Subcutaneous adipose tissue (tissue), 4 donors: ENCODE data around the gene RIGI. TPM values are rescaled to one million over a fixed set of nuclear protein-coding genes. Genes with fewer than 3 reads are reported as not detected.

Experiments used
- total RNA-seq, 4 donors: library from RNA; depleted of rRNA; stranded (reverse); fragments of >200 nt; gene quantifications; one replicate each; pipeline ENCODE4 v1.1.0, GENCODE V29; 2016
- TF ChIP-seq, protein P1 (sequence below): fragments of 450-650 bp; IDR thresholded peaks from one replicate; pipeline ENCODE4 v1.5.1; 2016; ENCODE audit warnings: low read depth, mild to moderate bottlenecking, control low read depth, antibody characterized with exemption, moderate library complexity

The RIGI gene
- total RNA-seq, 4 donors from 2014 or later: 8.6 to 19.4 (median 8.9) TPM

DNA sequence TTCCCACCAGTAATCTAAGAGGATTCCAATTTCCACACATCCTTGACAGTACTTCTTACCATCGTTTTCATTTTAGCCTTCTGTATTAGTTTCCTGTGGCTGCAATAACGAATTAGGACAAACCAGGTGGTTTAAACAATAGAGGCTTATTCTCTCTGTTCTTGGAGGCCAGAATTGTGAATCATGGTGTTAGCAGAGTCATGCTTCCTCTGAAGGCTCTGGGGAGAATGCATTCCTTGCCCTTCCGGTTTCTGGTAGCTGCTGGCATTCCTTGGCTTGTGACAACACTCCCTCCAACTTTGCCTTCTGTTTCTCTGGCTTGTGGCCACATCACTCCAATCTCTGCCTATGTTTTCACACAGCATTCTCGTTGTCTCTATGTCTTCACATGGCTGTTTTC is 23.5 kb downstream of the RIGI start:
- TF ChIP-seq, protein P1, sequence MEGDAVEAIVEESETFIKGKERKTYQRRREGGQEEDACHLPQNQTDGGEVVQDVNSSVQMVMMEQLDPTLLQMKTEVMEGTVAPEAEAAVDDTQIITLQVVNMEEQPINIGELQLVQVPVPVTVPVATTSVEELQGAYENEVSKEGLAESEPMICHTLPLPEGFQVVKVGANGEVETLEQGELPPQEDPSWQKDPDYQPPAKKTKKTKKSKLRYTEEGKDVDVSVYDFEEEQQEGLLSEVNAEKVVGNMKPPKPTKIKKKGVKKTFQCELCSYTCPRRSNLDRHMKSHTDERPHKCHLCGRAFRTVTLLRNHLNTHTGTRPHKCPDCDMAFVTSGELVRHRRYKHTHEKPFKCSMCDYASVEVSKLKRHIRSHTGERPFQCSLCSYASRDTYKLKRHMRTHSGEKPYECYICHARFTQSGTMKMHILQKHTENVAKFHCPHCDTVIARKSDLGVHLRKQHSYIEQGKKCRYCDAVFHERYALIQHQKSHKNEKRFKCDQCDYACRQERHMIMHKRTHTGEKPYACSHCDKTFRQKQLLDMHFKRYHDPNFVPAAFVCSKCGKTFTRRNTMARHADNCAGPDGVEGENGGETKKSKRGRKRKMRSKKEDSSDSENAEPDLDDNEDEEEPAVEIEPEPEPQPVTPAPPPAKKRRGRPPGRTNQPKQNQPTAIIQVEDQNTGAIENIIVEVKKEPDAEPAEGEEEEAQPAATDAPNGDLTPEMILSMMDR: no peak

DNA sequence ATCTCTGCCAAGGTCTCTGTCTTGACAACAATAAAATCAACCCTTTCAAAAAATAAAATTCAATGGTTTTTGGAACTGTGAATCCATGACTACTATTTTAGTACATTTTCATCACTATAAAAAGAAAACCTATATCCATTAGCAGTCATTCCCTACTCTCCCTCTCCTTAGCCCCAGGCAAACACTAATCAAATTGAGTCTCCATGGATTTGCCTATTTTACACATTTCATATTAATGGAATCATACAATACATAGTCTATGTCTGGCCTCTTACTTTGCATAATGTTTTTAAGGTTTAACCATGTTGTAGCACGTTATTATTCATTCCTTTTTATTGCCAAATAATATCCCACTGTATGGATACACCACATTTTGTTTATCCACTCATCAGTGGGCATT is 24.1 kb downstream of the RIGI start:
- TF ChIP-seq, protein P1: no peak

DNA sequence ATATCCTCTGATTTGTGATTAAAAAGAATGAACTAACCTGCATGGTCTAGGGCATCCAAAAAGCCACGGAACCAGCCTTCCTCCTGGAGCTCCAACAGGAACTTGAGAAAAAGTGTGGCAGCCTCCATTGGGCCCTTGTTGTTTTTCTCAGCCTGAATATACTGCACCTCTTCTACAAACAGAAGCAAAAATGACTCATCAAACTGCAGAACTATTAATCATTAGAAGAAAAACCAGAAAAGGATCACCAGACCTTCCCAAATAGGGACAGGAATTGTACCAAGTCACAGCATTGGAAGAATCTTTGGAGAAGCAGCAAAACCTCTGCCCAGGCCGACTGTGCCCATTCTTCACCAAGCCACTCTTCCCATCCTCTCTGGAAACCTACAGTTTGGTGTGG is 25.2 kb downstream of the RIGI start:
- TF ChIP-seq, protein P1: no peak

DNA sequence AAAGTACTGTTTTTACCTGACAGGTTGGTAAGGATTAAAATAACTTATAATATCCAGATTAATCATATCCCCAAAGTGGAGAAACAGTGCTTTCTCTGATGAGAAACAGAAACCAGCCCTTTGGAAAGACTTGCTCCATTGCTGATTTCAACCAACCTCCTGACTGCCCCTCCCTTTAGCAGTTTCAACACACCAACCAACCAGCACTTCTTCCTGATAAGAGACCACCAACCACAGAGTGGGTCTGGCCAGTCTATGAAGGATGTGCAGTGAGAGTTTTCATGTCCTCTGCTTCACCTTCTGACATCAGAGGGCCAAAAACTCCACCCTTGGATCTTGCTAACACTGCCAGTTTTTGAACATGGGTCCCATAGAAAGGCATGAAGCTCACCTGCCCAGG is 28.1 kb downstream of the RIGI start:
- TF ChIP-seq, protein P1: no peak

DNA sequence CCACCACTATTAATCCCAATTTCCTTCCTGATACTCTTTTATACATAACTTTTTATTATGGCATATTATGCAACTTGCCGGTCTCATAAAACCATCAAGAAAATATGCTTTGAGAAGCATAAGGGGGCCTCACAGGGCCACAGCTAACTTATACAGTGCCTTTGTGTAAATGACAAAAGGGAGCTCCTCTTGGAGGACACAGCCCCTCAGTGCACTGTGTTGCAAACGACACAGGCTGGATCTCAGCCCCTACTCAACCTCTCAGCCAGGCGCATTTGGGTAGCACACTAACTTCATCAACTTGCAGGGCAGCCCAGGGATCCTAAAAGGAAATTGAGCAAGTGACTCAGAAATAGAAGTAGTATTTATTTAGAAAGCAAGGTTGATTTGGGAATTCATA is 35.4 kb downstream of the RIGI start:
- TF ChIP-seq, protein P1: no peak

DNA sequence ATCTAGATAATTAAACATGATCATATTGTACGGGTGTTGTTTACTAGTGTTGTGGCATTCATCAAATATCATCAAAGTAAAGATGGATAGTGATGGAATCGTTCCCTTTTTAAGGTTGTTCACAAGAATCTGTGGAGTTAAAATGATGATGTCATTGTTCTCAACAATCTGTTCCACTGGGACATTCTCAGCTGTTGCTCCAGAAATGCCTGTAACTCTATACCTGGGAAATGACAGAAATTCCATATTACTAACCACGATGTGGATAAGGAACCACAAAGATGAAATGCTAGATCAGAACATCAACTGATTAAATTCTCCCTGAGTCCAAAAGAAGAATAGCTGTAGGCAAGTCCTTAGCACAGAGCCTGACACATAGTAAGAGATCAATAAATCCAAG is 38.0 kb downstream of the RIGI start:
- TF ChIP-seq, protein P1: no peak

DNA sequence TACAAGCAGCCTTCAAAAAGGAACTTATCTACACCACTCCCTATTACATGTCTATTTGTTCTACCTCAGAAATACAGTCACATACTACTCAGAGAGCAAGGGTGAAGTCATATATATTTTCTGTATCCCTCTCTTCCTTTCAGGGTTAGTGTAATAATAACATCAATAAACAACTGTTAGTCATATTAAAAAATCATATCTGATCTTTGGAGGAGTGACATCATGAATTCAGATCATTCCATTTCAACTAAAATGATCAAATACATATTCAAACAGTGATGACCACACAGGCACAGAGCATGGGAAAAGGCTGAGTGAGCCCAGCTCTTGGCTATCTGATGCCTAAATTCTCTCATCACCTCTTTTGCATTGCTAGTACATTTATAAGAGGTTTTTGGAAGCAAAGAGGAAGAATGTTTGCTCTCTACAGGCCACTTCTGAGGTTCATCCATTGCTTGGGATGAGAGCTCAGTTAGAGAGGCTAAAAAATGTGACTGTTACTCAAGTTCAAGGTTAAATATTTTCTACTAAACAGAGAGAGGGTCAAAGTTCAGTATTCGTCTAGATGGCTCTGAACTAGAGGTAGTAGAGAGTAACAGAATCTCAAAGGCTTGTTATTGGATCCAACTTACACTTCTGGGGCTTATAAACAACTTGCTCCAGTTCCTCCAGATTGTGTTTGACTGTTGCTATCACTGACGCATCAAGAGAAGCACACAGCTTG is 39.0 kb downstream of the RIGI start:
- TF ChIP-seq, protein P1: no peak
